Hepatocyte (in vitro differentiated cells): ENCODE measurements around the gene APPBP2.

ENCODE experiments used
- CTCF ChIP-seq: fragments of 200-600 bp; sonication (generic); IDR thresholded peaks from 2 replicates; pipeline ENCODE4 v1.5.1; 2016; ENCODE audit warnings: antibody characterized with exemption, mild to moderate bottlenecking; ENCODE audit not compliant: poor library complexity
- EZH2 ChIP-seq: fragments of 200-600 bp; sonication (generic); IDR thresholded peaks from 2 replicates; pipeline ENCODE4 v1.6.1; 2016; ENCODE audit warnings: antibody characterized with exemption, mild to moderate bottlenecking, borderline replicate concordance
- EZH2phosphoT487 ChIP-seq: fragments of 200-600 bp; sonication (generic); IDR thresholded peaks from one replicate; pipeline ENCODE4 v1.6.1; 2018; ENCODE audit warnings: antibody characterized with exemption, mild to moderate bottlenecking, low read depth, moderate library complexity; ENCODE audit not compliant: unreplicated experiment, severe bottlenecking

- no peak for TF ChIP-seq CTCF
- TF ChIP-seq EZH2phosphoT487: no peak
- no peak for TF ChIP-seq EZH2
Measured at GRCh38 chr17:60395508-60396065, 130.5 kb downstream of the APPBP2 start.
